Measurements from ENCODE around the gene TFPT. TPM values are rescaled to one million over a fixed set of nuclear protein-coding genes. Genes with fewer than 3 reads are reported as not detected.

The TFPT gene
- total RNA-seq, 1 donor from 2014 or later, result 29.4 TPM

- no peak for TF ChIP-seq CTCF (IDR thresholded peaks at IDR 0.05)
- H3K9me3 Mint-ChIP-seq (ENCODE audit: unreplicated experiment), result peaks cover 5% of the 10 kb centered on the region
- no peak overlapping the region for H3K27ac Mint-ChIP-seq (ENCODE audit: unreplicated experiment)
- no peaks in the 10 kb centered on the region for H3K36me3 Mint-ChIP-seq (ENCODE audit: unreplicated experiment)
- no peak overlapping the region for H3K4me3 Mint-ChIP-seq (ENCODE audit: unreplicated experiment)
- H3K27me3 Mint-ChIP-seq (ENCODE audit: unreplicated experiment), result no peaks in the 10 kb centered on the region
- DNase-seq (ENCODE audit: extremely low spot score, unreplicated experiment), result no peak
- H3K4me1 Mint-ChIP-seq (ENCODE audit: unreplicated experiment), result no peaks in the 10 kb centered on the region
Observed at GRCh38 chr19:54074851-54075250, 40.6 kb downstream of the TFPT start.

- TF ChIP-seq CTCF (IDR thresholded peaks at IDR 0.05), result no peak
- no peak overlapping the region for H3K27ac Mint-ChIP-seq (ENCODE audit: unreplicated experiment)
- DNase-seq (ENCODE audit: extremely low spot score, unreplicated experiment), result no peak
- H3K4me1 Mint-ChIP-seq (ENCODE audit: unreplicated experiment), result no peaks in the 10 kb centered on the region
- peaks cover 15% of the 10 kb centered on the region for H3K9me3 Mint-ChIP-seq (ENCODE audit: unreplicated experiment)
- H3K4me3 Mint-ChIP-seq (ENCODE audit: unreplicated experiment), result no peak overlapping the region
- no peaks in the 10 kb centered on the region for H3K36me3 Mint-ChIP-seq (ENCODE audit: unreplicated experiment)
- no peaks in the 10 kb centered on the region for H3K27me3 Mint-ChIP-seq (ENCODE audit: unreplicated experiment)
Observed at GRCh38 chr19:54073829-54074228, 41.6 kb downstream of the TFPT start.

GRCh38 chr19:54069470-54069869 is 46.0 kb downstream of the TFPT start:
- Mint-ChIP-seq H3K4me1 (ENCODE audit: unreplicated experiment) (no peaks in the 10 kb centered on the region), H3K27me3 (ENCODE audit: unreplicated experiment) (no peaks in the 10 kb centered on the region), H3K27ac (ENCODE audit: unreplicated experiment) (no peak overlapping the region), H3K36me3 (ENCODE audit: unreplicated experiment) (no peaks in the 10 kb centered on the region), H3K9me3 (ENCODE audit: unreplicated experiment) (peaks cover 20% of the 10 kb centered on the region), H3K4me3 (ENCODE audit: unreplicated experiment) (no peak overlapping the region)
- TF ChIP-seq CTCF (IDR thresholded peaks at IDR 0.05), result no peak
- DNase-seq (ENCODE audit: extremely low spot score, unreplicated experiment), result no peak

- H3K4me3 Mint-ChIP-seq (ENCODE audit: unreplicated experiment), result no peak within 1 kb of the TSS
- no peak for DNase-seq (ENCODE audit: extremely low spot score, unreplicated experiment)
- H3K9me3 Mint-ChIP-seq (ENCODE audit: unreplicated experiment), result peaks cover 8% of the 10 kb centered on the region
- H3K36me3 Mint-ChIP-seq (ENCODE audit: unreplicated experiment), result no peaks in the 10 kb centered on the region
- TF ChIP-seq CTCF (IDR thresholded peaks at IDR 0.05), result no peak
- no peaks in the 10 kb centered on the region for H3K27me3 Mint-ChIP-seq (ENCODE audit: unreplicated experiment)
- no peaks in the 10 kb centered on the region for H3K4me1 Mint-ChIP-seq (ENCODE audit: unreplicated experiment)
- no peak within 1 kb of the TSS for H3K27ac Mint-ChIP-seq (ENCODE audit: unreplicated experiment)
Observed at GRCh38 chr19:54063350-54064116, 51.9 kb downstream of the TFPT start, which contains the start of gene VSTM1. Gene VSTM1, minus strand, starts transcription at chr19:54063897. Its CDS starts 120 bp downstream, at chr19:54063777.

- no peaks in the 10 kb centered on the region for H3K27me3 Mint-ChIP-seq (ENCODE audit: unreplicated experiment)
- no peak for DNase-seq (ENCODE audit: extremely low spot score, unreplicated experiment)
- H3K4me3 Mint-ChIP-seq (ENCODE audit: unreplicated experiment), result no peak overlapping the region
- no peak overlapping the region for H3K27ac Mint-ChIP-seq (ENCODE audit: unreplicated experiment)
- H3K36me3 Mint-ChIP-seq (ENCODE audit: unreplicated experiment), result no peaks in the 10 kb centered on the region
- H3K4me1 Mint-ChIP-seq (ENCODE audit: unreplicated experiment), result no peaks in the 10 kb centered on the region
- H3K9me3 Mint-ChIP-seq (ENCODE audit: unreplicated experiment), result peaks cover 8% of the 10 kb centered on the region
- TF ChIP-seq CTCF (IDR thresholded peaks at IDR 0.05), result no peak
Observed at GRCh38 chr19:54062643-54063042, 52.8 kb downstream of the TFPT start.

Other genes with a start within 250 kb of the TFPT start
- gene MYADM, start 247.8 kb downstream of the TFPT start, total RNA-seq, result 136 and 165 TPM in 2 replicates
- gene PRKCG, start 233.5 kb downstream of the TFPT start, total RNA-seq, result 0.21 and 0.30 TPM in 2 replicates
- not detected in 2 replicates for gene CACNG7, start 206.4 kb downstream of the TFPT start, total RNA-seq
- not detected in 2 replicates for gene CACNG8, start 152.7 kb downstream of the TFPT start, total RNA-seq
- gene CACNG6, start 124.0 kb downstream of the TFPT start, total RNA-seq, result not detected in 2 replicates
- not detected in 2 replicates for gene VSTM1, start 51.8 kb downstream of the TFPT start, total RNA-seq
- gene TARM1, start 34.3 kb downstream of the TFPT start, total RNA-seq, result not detected in 2 replicates
- 0.32 and 0.47 TPM in 2 replicates for gene OSCAR, start 14.9 kb downstream of the TFPT start, total RNA-seq
- 114 and 132 TPM in 2 replicates for gene NDUFA3, start 12.8 kb downstream of the TFPT start, total RNA-seq
- 68.4 and 68.9 TPM in 2 replicates for gene PRPF31, start 97 bp upstream of the TFPT start, total RNA-seq
- 47.1 and 50.5 TPM in 2 replicates for gene CNOT3, start 22.1 kb upstream of the TFPT start, total RNA-seq
- 5.6 and 7.1 TPM in 2 replicates for gene LENG1, start 44.1 kb upstream of the TFPT start, total RNA-seq
- gene TMC4, start 57.5 kb upstream of the TFPT start, total RNA-seq, result 2.0 and 2.7 TPM in 2 replicates
- 81.8 and 85.2 TPM in 2 replicates for gene MBOAT7, start 73.9 kb upstream of the TFPT start, total RNA-seq
- 51.1 and 53.7 TPM in 2 replicates for gene TSEN34, start 75.7 kb upstream of the TFPT start, total RNA-seq
- 1,011 TPM in 2 replicates for gene RPS9, start 85.2 kb upstream of the TFPT start, total RNA-seq
- not detected in 2 replicates for gene LILRB3, start 107.3 kb upstream of the TFPT start, total RNA-seq
- not detected in 2 replicates for gene LILRA6, start 127.1 kb upstream of the TFPT start, total RNA-seq
- not detected in 2 replicates for gene LILRB5, start 141.6 kb upstream of the TFPT start, total RNA-seq
- not detected in 2 replicates for gene LILRB2, start 165.5 kb upstream of the TFPT start, total RNA-seq
- gene LILRA5, start 197.5 kb upstream of the TFPT start, total RNA-seq, result not detected in 2 replicates
- not detected in 2 replicates for gene LILRA4, start 223.5 kb upstream of the TFPT start, total RNA-seq
- gene LAIR1, start 249.3 kb upstream of the TFPT start, total RNA-seq, result not detected in 2 replicates

All from osteocyte (in vitro differentiated cells).